Thoracic aorta (tissue), 2 donors: ENCODE results near the gene SPINT1. TPM values are rescaled to one million over a fixed set of nuclear protein-coding genes. Genes with fewer than 3 reads are reported as not detected.
A peak's percentile ranks its signal among the peaks of the same experiment; 100 is the strongest.

Experiments
- ATAC-seq: fragments of 150-250 bp; one replicate; pipeline ENCODE4 v1.8.0; 2017; ENCODE audit warnings: low read depth; ENCODE audit not compliant: insufficient number of reproducible peaks, low FRiP score
- DNase-seq: peaks from one replicate; pipeline ENCODE4 v3.0.0-alpha.2; 2020; ENCODE audit warnings: low spot score
- H3K27ac ChIP-seq, 2 donors: fragments of 200-600 bp; sonication (generic); 1 replicate in 1 of 2; 2 replicates in 1 of 2; pipeline ENCODE4 v1.5.1; 2016; ENCODE audit warnings: mild to moderate bottlenecking in 2 of 2, moderate library complexity in 2 of 2
- H3K27me3 ChIP-seq: fragments of 200-600 bp; sonication (generic); replicated peaks from 2 replicates; pipeline ENCODE4 v1.6.0; 2016; ENCODE audit warnings: mild to moderate bottlenecking; ENCODE audit not compliant: insufficient read depth
- H3K36me3 ChIP-seq: fragments of 200-600 bp; sonication (generic); one replicate; pipeline ENCODE4 v1.5.1; 2016
- H3K4me1 ChIP-seq, 2 donors: fragments of 200-600 bp; sonication (generic); 1 replicate in 1 of 2; 2 replicates in 1 of 2; pipeline versions ENCODE4 v1.5.1 to v1.6.0; 2016; ENCODE audit warnings: low read depth in 2 of 2, mild to moderate bottlenecking in 1 of 2; ENCODE audit not compliant: control insufficient read depth in 1 of 2
- H3K4me3 ChIP-seq: fragments of 200-600 bp; sonication (generic); 2 replicates; pipeline ENCODE4 v1.5.1; 2016; ENCODE audit warnings: mild to moderate bottlenecking
- H3K9me3 ChIP-seq: fragments of 200-600 bp; sonication (generic); 2 replicates; pipeline ENCODE4 v1.5.1; 2016
- CTCF ChIP-seq: fragments of 200-600 bp; sonication (generic); IDR thresholded peaks from one replicate; pipeline ENCODE4 v1.5.1; 2019; ENCODE audit warnings: antibody characterized with exemption
- total RNA-seq, 2 donors: library from RNA; depleted of rRNA; stranded (reverse); fragments of >200 nt; gene quantifications; one replicate each; pipeline versions ENCODE4 v1.1.0 to v1.2.3, GENCODE V29; 2016

The SPINT1 gene
- total RNA-seq, 2 donors from 2014 or later: 4.6 to 4.8 TPM

- H3K27me3 ChIP-seq: no peaks in the 10 kb centered on the region
- peaks cover 10 to 12% of the 10 kb centered on the region in 2 donors for H3K4me1 ChIP-seq
- TF ChIP-seq CTCF: no peak
- H3K27ac ChIP-seq: no peak overlapping the region
- H3K4me3 ChIP-seq: no peak overlapping the region
- peaks cover 27% of the 10 kb centered on the region for H3K36me3 ChIP-seq
- ATAC-seq (no peak), DNase-seq (no peak)
- H3K9me3 ChIP-seq: no peaks in the 10 kb centered on the region
These were observed 57.2 kb downstream of the SPINT1 start for GRCh38 chr15:40901053-40901443.

GRCh38 chr15:40902605-40903561 is 59.0 kb downstream of the SPINT1 start:
- no peak for DNase-seq
- H3K27ac ChIP-seq: no peak overlapping the region
- TF ChIP-seq CTCF: no peak
- no peak overlapping the region for H3K4me3 ChIP-seq
- no peaks in the 10 kb centered on the region for H3K27me3 ChIP-seq
- H3K36me3 ChIP-seq: peaks cover 23% of the 10 kb centered on the region
- no peak for ATAC-seq
- H3K9me3 ChIP-seq: no peaks in the 10 kb centered on the region
- H3K4me1 ChIP-seq: peaks cover 20 to 26% of the 10 kb centered on the region in 2 donors

- ATAC-seq: no peak
- H3K4me1 ChIP-seq: peaks cover 20 to 26% of the 10 kb centered on the region in 2 donors
- no peak for DNase-seq
These were observed 60.8 kb downstream of the SPINT1 start for GRCh38 chr15:40904552-40905201.

GRCh38 chr15:40906091-40906990 is 62.5 kb downstream of the SPINT1 start:
- ATAC-seq: peak; percentile 68

More at GRCh38 chr15:40904552-40905201, 60.8 kb downstream of the SPINT1 start:
- H3K9me3 ChIP-seq: no peaks in the 10 kb centered on the region
- no peak overlapping the region for H3K4me3 ChIP-seq
- no peak for TF ChIP-seq CTCF
- peaks cover 18% of the 10 kb centered on the region for H3K36me3 ChIP-seq
- no peaks in the 10 kb centered on the region for H3K27me3 ChIP-seq
- H3K27ac ChIP-seq: peak overlapping the region; percentile 34 to 96

More at GRCh38 chr15:40906091-40906990, 62.5 kb downstream of the SPINT1 start:
- H3K4me1 ChIP-seq: peaks cover 20 to 26% of the 10 kb centered on the region in 2 donors
- H3K9me3 ChIP-seq: no peaks in the 10 kb centered on the region
- peak overlapping the region; percentile 88 to 96 for H3K27ac ChIP-seq
- TF ChIP-seq CTCF: peak; percentile 81
- H3K27me3 ChIP-seq: no peaks in the 10 kb centered on the region
- DNase-seq: peak; percentile 71
- H3K4me3 ChIP-seq: peak overlapping the region; percentile 76
- H3K36me3 ChIP-seq: peaks cover 7% of the 10 kb centered on the region
